Naive thymus-derived CD4-positive, alpha-beta T cell (primary cell): ENCODE measurements around the gene DCTN4. TPM values are rescaled to one million over a fixed set of nuclear protein-coding genes. Genes with fewer than 3 reads are reported as not detected.
A peak's percentile ranks its signal among the peaks of the same experiment; 100 is the strongest.

Source experiments
- ATAC-seq: fragments of 150-1000 bp; cut with Tn5 transposase; 2 replicates; pipeline ENCODE4 v1.10.0; 2021; ENCODE audit warnings: mild to moderate bottlenecking, moderate library complexity
- CTCF ChIA-PET: fragments of 350-600 bp; sonication (Branson Sonifier 250); formaldehyde crosslinking; loops from one replicate; lab custom pipeline; 2021; ENCODE audit warnings: antibody characterized with exemption; lab: Charles Lee
- POLR2A ChIA-PET: fragments of 350-600 bp; sonication (Branson Sonifier 250); formaldehyde crosslinking; loops from one replicate; lab custom pipeline; 2021; ENCODE audit warnings: antibody characterized with exemption, inconsistent platforms; lab: Charles Lee
- DNase-seq, 9 donors: peaks; one replicate each; pipeline versions ENCODE4 v3.0.0 to v3.0.0-alpha.2; 2020 to 2022; ENCODE audit warnings: mixed read lengths in 1 of 9
- H3K27ac ChIP-seq: one replicate; pipeline ENCODE4 v1.7.0; 2013; ENCODE audit warnings: mild to moderate bottlenecking, low read depth, low read length, moderate library complexity
- H3K27me3 ChIP-seq, 2 donors: one replicate each; pipeline ENCODE4 v1.7.0; 2013; ENCODE audit warnings: low read length in 2 of 2, mild to moderate bottlenecking in 2 of 2, moderate library complexity in 2 of 2; ENCODE audit not compliant: control insufficient read depth in 2 of 2, insufficient read depth in 2 of 2
- H3K36me3 ChIP-seq, 3 experiments: 1 replicate in 2 of 3; 2 replicates in 1 of 3; pipeline ENCODE4 v1.7.0; 2013; ENCODE audit warnings: low read length in 3 of 3, mild to moderate bottlenecking in 3 of 3, moderate library complexity in 1 of 3; ENCODE audit not compliant: insufficient read depth in 3 of 3, control insufficient read depth in 2 of 3
- H3K4me1 ChIP-seq, 2 donors: one replicate each; pipeline ENCODE4 v1.7.0; 2013; ENCODE audit warnings: low read length in 2 of 2, mild to moderate bottlenecking in 2 of 2, moderate library complexity in 1 of 2; ENCODE audit not compliant: control insufficient read depth in 2 of 2, insufficient read depth in 2 of 2
- H3K4me3 ChIP-seq: 2 replicates; pipeline ENCODE4 v1.7.0; 2013; ENCODE audit warnings: mild to moderate bottlenecking, low read length
- H3K9me3 ChIP-seq, 3 experiments: 1 replicate in 2 of 3; 2 replicates in 1 of 3; pipeline ENCODE4 v1.7.0; 2013; ENCODE audit warnings: low read length in 3 of 3; ENCODE audit not compliant: control insufficient read depth in 2 of 3
- H3K27ac Mint-ChIP-seq, 9 donors: one replicate each; pipeline ENCODE4 v1.8.0; 2020 to 2022; ENCODE audit warnings: mixed read lengths in 9 of 9, mild to moderate bottlenecking in 8 of 9, moderate library complexity in 5 of 9, inconsistent platforms in 2 of 9
- H3K27me3 Mint-ChIP-seq, 5 donors: one replicate each; pipeline ENCODE4 v1.8.0; 2021 to 2022; ENCODE audit warnings: mixed read lengths in 5 of 5, mild to moderate bottlenecking in 1 of 5
- H3K36me3 Mint-ChIP-seq, 5 donors: one replicate each; pipeline ENCODE4 v1.8.0; 2020 to 2022; ENCODE audit warnings: mixed read lengths in 5 of 5, mild to moderate bottlenecking in 3 of 5, inconsistent platforms in 1 of 5
- H3K4me1 Mint-ChIP-seq, 7 donors: one replicate each; pipeline ENCODE4 v1.8.0; 2020 to 2022; ENCODE audit warnings: mixed read lengths in 7 of 7, mild to moderate bottlenecking in 3 of 7, inconsistent platforms in 1 of 7
- H3K4me3 Mint-ChIP-seq, 10 donors: one replicate each; pipeline ENCODE4 v1.8.0; 2020 to 2022; ENCODE audit warnings: mild to moderate bottlenecking in 10 of 10, mixed read lengths in 10 of 10, moderate library complexity in 6 of 10, inconsistent platforms in 2 of 10
- H3K9me3 Mint-ChIP-seq, 11 donors: one replicate each; pipeline ENCODE4 v1.8.0; 2020 to 2022; ENCODE audit warnings: mixed read lengths in 11 of 11, mild to moderate bottlenecking in 4 of 11, inconsistent platforms in 1 of 11, moderate library complexity in 1 of 11
- intact Hi-C, 2 donors: fragments of 100-400 bp; cut with micrococcal nuclease; formaldehyde crosslinking; loops; one replicate each; pipeline ENCODE4 v1.15.1; 2023
- polyA plus RNA-seq, 2 donors: library from polyadenylated mRNA; unstranded; fragments of 300-500 nt; fragmentation: Illumina TruSeq; gene quantifications; one replicate each; pipeline ENCODE4 v1.2.3, GENCODE V29; 2021
- total RNA-seq, 6 experiments: library from RNA in 5 of 6; stranded (reverse) in 5 of 6; gene quantifications; 1 replicate in 5 of 6; 2 replicates in 1 of 6; pipeline ENCODE4 v1.2.3 and lab custom pipeline; 2021 to 2026

Gene DCTN4
- total and polyA plus RNA-seq, 7 experiments from 2014 or later = 9.5 to 88.2 (median 46.8) TPM

GRCh38 chr5:150710165-150710564 lies 48.7 kb downstream of the DCTN4 start:
- POLR2A ChIA-PET = interaction anchor here (0.9 to 1.3 kb wide), 2 partner anchors 46 to 49 kb away, joined by 3 to 4 read pairs; partner anchors contain the start of gene DCTN4
- intact Hi-C loops = loop anchor here in 1 of 2 donors (1.0 kb wide), 2 partner anchors 149 to 251 kb away; no protein-coding TSS in a partner anchor
- peaks cover 13 to 58% (median 22%) of the 10 kb centered on the region in 3 experiments for H3K36me3 ChIP-seq

GRCh38 chr5:150706776-150707390 lies 51.9 kb downstream of the DCTN4 start:
- CTCF ChIA-PET = interaction anchor here (0.8 kb wide), 1 partner anchor 13 kb away, joined by 3 read pairs; no protein-coding TSS in a partner anchor
- no peaks in the 10 kb centered on the region for H3K4me1 ChIP-seq
- intact Hi-C loops = no loop called here
- no peak overlapping the region for H3K4me3 Mint-ChIP-seq
- POLR2A ChIA-PET = no interaction called here
- DNase-seq = no peak
- no peak for ATAC-seq
- H3K27me3 Mint-ChIP-seq = peaks cover 0 to 3% (median 0%) of the 10 kb centered on the region in 5 donors
- H3K9me3 Mint-ChIP-seq = no peaks in the 10 kb centered on the region
- peaks cover 0 to 35% (median 10%) of the 10 kb centered on the region in 3 experiments for H3K36me3 ChIP-seq
- H3K27me3 ChIP-seq = no peaks in the 10 kb centered on the region
- peak overlapping the region in 2 of 9 donors; percentile 1 to 22 for H3K27ac Mint-ChIP-seq
- H3K4me3 ChIP-seq = no peak overlapping the region
- H3K36me3 Mint-ChIP-seq = peaks cover 10 to 24% (median 14%) of the 10 kb centered on the region in 5 donors
- no peak overlapping the region for H3K27ac ChIP-seq
- H3K4me1 Mint-ChIP-seq = peaks cover 0 to 7% (median 2%) of the 10 kb centered on the region in 7 donors
- no peaks in the 10 kb centered on the region for H3K9me3 ChIP-seq

More at GRCh38 chr5:150710165-150710564, 48.7 kb downstream of the DCTN4 start:
- no peak overlapping the region for H3K4me3 ChIP-seq
- DNase-seq = peak in 1 of 9 donors; percentile 20
- Mint-ChIP-seq H3K27ac (no peak overlapping the region), H3K4me3 (no peak overlapping the region), H3K36me3 (peaks cover 10 to 31% (median 16%) of the 10 kb centered on the region in 5 donors), H3K9me3 (no peaks in the 10 kb centered on the region), H3K27me3 (no peaks in the 10 kb centered on the region), H3K4me1 (no peaks in the 10 kb centered on the region)
- no peak overlapping the region for H3K27ac ChIP-seq
- no peaks in the 10 kb centered on the region for H3K27me3 ChIP-seq
- no peak for ATAC-seq
- H3K9me3 ChIP-seq = no peaks in the 10 kb centered on the region
- CTCF ChIA-PET = interaction anchor here (0.9 to 1.7 kb wide), 2 partner anchors 10 to 260 kb away, joined by 3 to 7 read pairs; partner anchors contain the start of genes RBM22 and RPS14
- H3K4me1 ChIP-seq = no peaks in the 10 kb centered on the region

GRCh38 chr5:150703762-150704161 lies 55.1 kb downstream of the DCTN4 start:
- intact Hi-C loops = loop anchor here (5.0 kb wide), 3 partner anchors 34 to 701 kb away; partner anchors contain the start of genes ANXA6 (in 1 of the 2), HMGXB3 (in 1 of the 2) and TIGD6 (in 1 of the 2)
- peaks cover 13 to 14% of the 10 kb centered on the region in 2 donors for H3K4me1 ChIP-seq
- no peak overlapping the region for H3K27ac Mint-ChIP-seq
- H3K27me3 Mint-ChIP-seq = peaks cover 0 to 3% (median 0%) of the 10 kb centered on the region in 5 donors
- no peaks in the 10 kb centered on the region for H3K9me3 Mint-ChIP-seq
- H3K36me3 Mint-ChIP-seq = peaks cover 3 to 10% (median 9%) of the 10 kb centered on the region in 5 donors
- no peaks in the 10 kb centered on the region for H3K27me3 ChIP-seq
- CTCF ChIA-PET = interaction anchor here (1.1 kb wide), 1 partner anchor 75 kb away, joined by 3 read pairs; the partner anchor contains the start of gene SMIM3
- no peak overlapping the region for H3K4me3 ChIP-seq
- ATAC-seq (no peak), DNase-seq (no peak)
- H3K27ac ChIP-seq = no peak overlapping the region
- no peaks in the 10 kb centered on the region for H3K9me3 ChIP-seq
- POLR2A ChIA-PET = interaction anchor here (0.9 to 2.0 kb wide), 2 partner anchors 143 to 244 kb away, joined by 4 read pairs; partner anchors contain the start of gene IRGM
- H3K4me1 Mint-ChIP-seq = peaks cover 0 to 12% (median 7%) of the 10 kb centered on the region in 7 donors
- H3K4me3 Mint-ChIP-seq = no peak overlapping the region
- peaks cover 0 to 21% (median 0%) of the 10 kb centered on the region in 3 experiments for H3K36me3 ChIP-seq

GRCh38 chr5:150700594-150701377 lies 58.0 kb downstream of the DCTN4 start, which contains the start of gene RBM22:
RBM22 (minus strand) TSS chr5:150701062; CDS start chr5:150700985, 77 bp downstream.
- Mint-ChIP-seq H3K4me1 (peaks cover 0 to 12% (median 7%) of the 10 kb centered on the region in 7 donors), H3K27ac (no peak within 1 kb of the TSS), H3K4me3 (no peak within 1 kb of the TSS), H3K9me3 (peaks cover 0 to 2% (median 0%) of the 10 kb centered on the region in 11 donors), H3K27me3 (peaks cover 0 to 3% (median 0%) of the 10 kb centered on the region in 5 donors), H3K36me3 (peaks cover 3 to 20% (median 11%) of the 10 kb centered on the region in 5 donors)
- ChIA-PET CTCF (interaction anchor here (0.5 to 2.5 kb wide), 18 partner anchors 8 to 345 kb away, joined by 3 to 21 read pairs (median 3); partner anchors contain the start of genes IRGM and SMIM3), POLR2A (interaction anchor here (0.6 to 2.8 kb wide), 24 partner anchors 10 to 1070 kb away, joined by 3 to 30 read pairs (median 4); partner anchors contain the start of genes DCTN4, GM2A, IRGM and RPS14)
- Histone ChIP-seq H3K9me3 (no peaks in the 10 kb centered on the region), H3K27me3 (no peaks in the 10 kb centered on the region), H3K36me3 (peaks cover 17 to 41% (median 20%) of the 10 kb centered on the region in 3 experiments), H3K4me3 (peak within 1 kb of the TSS; percentile 80), H3K27ac (peak within 1 kb of the TSS; percentile 96), H3K4me1 (peaks cover 13 to 14% of the 10 kb centered on the region in 2 donors)
- DNase-seq (peak; percentile 77 to 93 (median 92)), ATAC-seq (peak; percentile 96)
- intact Hi-C loops = loop anchor here (1.0 to 5.0 kb wide), 22 partner anchors 28 to 740 kb away; partner anchors contain the start of genes ANXA6 (in 2 of the 2), CD74 (in 2 of the 2), RPS14 (in 2 of the 2) and TCOF1 (in 2 of the 2)

GRCh38 chr5:150700246-150700593 lies 58.6 kb downstream of the DCTN4 start:
- H3K36me3 Mint-ChIP-seq = peaks cover 3 to 26% (median 11%) of the 10 kb centered on the region in 5 donors
- intact Hi-C loops = loop anchor here (1.0 to 5.0 kb wide), 17 partner anchors 27 to 739 kb away; partner anchors contain the start of genes ANXA6 (in 2 of the 2), CD74 (in 1 of the 2), GM2A (in 1 of the 2) and HMGXB3 (in 1 of the 2)
- peaks cover 0 to 12% (median 7%) of the 10 kb centered on the region in 7 donors for H3K4me1 Mint-ChIP-seq
- H3K4me3 ChIP-seq = peak overlapping the region; percentile 80
- H3K4me1 ChIP-seq = peaks cover 13 to 14% of the 10 kb centered on the region in 2 donors
- peaks cover 0 to 2% (median 0%) of the 10 kb centered on the region in 11 donors for H3K9me3 Mint-ChIP-seq
- ATAC-seq (peak; percentile 0), DNase-seq (no peak)
- peaks cover 0 to 3% (median 0%) of the 10 kb centered on the region in 5 donors for H3K27me3 Mint-ChIP-seq
- no peaks in the 10 kb centered on the region for H3K27me3 ChIP-seq
- H3K27ac ChIP-seq = peak overlapping the region; percentile 96
- H3K9me3 ChIP-seq = no peaks in the 10 kb centered on the region
- POLR2A ChIA-PET = interaction anchor here (0.6 to 2.8 kb wide), 21 partner anchors 9 to 1071 kb away, joined by 3 to 30 read pairs (median 5); partner anchors contain the start of genes DCTN4, GM2A, IRGM and RPS14
- no peak overlapping the region for H3K27ac Mint-ChIP-seq
- peaks cover 20 to 47% (median 25%) of the 10 kb centered on the region in 3 experiments for H3K36me3 ChIP-seq
- no peak overlapping the region for H3K4me3 Mint-ChIP-seq
- CTCF ChIA-PET = interaction anchor here (1.0 to 2.5 kb wide), 13 partner anchors 9 to 344 kb away, joined by 3 to 21 read pairs (median 5); partner anchors contain the start of genes IRGM and SMIM3
